PC-9 (cell line): ENCODE results near the gene RARB. TPM values are rescaled to one million over a fixed set of nuclear protein-coding genes. Genes with fewer than 3 reads are reported as not detected.

Source experiments
- BruUV-seq: library from RNA; stranded (reverse); fragments of 400-500 nt; replicated peaks from 2 replicates; lab custom pipeline; 2021; lab: Mats Ljungman, UMichigan
- CTCF ChIA-PET: fragments of 300-600 bp; sonication (Branson Sonifier 250); formaldehyde crosslinking; loops from one replicate; lab custom pipeline; 2022; ENCODE audit warnings: antibody characterized with exemption; lab: Charles Lee
- POLR2A ChIA-PET: fragments of 300-600 bp; sonication (Branson Sonifier 250); formaldehyde crosslinking; loops from one replicate; lab custom pipeline; 2022; ENCODE audit warnings: antibody characterized with exemption; ENCODE audit not compliant: unreplicated experiment; lab: Charles Lee
- DNase-seq, 2 experiments: peaks; one replicate each; pipeline versions ENCODE4 v3.0.0 to v3.0.0-alpha.2; 2015 to 2022; ENCODE audit warnings: mixed read lengths in 1 of 2
- H2AFZ ChIP-seq: fragments of 200-600 bp; sonication (generic); 2 replicates; pipeline ENCODE4 v1.8.1; 2017; ENCODE audit warnings: antibody characterized with exemption
- H3F3A ChIP-seq: fragments of 200-600 bp; sonication (generic); 2 replicates; pipeline ENCODE4 v1.8.1; 2017; ENCODE audit warnings: antibody characterized with exemption, mild to moderate bottlenecking, low read depth; ENCODE audit not compliant: insufficient read depth
- H3K27ac ChIP-seq: fragments of 200-600 bp; sonication (generic); 2 replicates; pipeline ENCODE4 v1.6.1; 2016; ENCODE audit warnings: mixed run types
- H3K27me3 ChIP-seq: fragments of 200-600 bp; sonication (generic); 2 replicates; pipeline ENCODE4 v1.6.1; 2016; ENCODE audit warnings: low read depth, mixed run types; ENCODE audit not compliant: insufficient read depth
- H3K36me3 ChIP-seq: fragments of 200-600 bp; sonication (generic); 2 replicates; pipeline ENCODE4 v1.6.1; 2016; ENCODE audit warnings: low read depth, mixed run types
- H3K4me1 ChIP-seq: fragments of 200-600 bp; sonication (generic); replicated peaks from 2 replicates; pipeline ENCODE4 v1.6.1; 2016; ENCODE audit warnings: mixed run types; ENCODE audit not compliant: insufficient read depth
- H3K4me2 ChIP-seq: fragments of 200-600 bp; sonication (generic); 2 replicates; pipeline ENCODE4 v1.6.1; 2017; ENCODE audit warnings: mixed run types
- H3K4me3 ChIP-seq: fragments of 200-600 bp; sonication (generic); 2 replicates; pipeline ENCODE4 v1.6.1; 2016; ENCODE audit warnings: mixed run types
- H3K79me2 ChIP-seq: fragments of 200-600 bp; sonication (generic); 2 replicates; pipeline ENCODE4 v1.6.1; 2017; ENCODE audit warnings: low read depth, mixed run types
- H3K9me2 ChIP-seq: fragments of 200-600 bp; sonication (generic); 2 replicates; pipeline ENCODE4 v1.8.1; 2017; ENCODE audit warnings: mild to moderate bottlenecking; ENCODE audit not compliant: insufficient read depth
- H3K9me3 ChIP-seq: fragments of 200-600 bp; sonication (generic); 2 replicates; pipeline ENCODE4 v1.8.1; 2016; ENCODE audit warnings: low read depth; ENCODE audit not compliant: insufficient read depth
- H4K20me1 ChIP-seq: fragments of 200-600 bp; sonication (generic); 2 replicates; pipeline ENCODE4 v1.8.1; 2017; ENCODE audit not compliant: insufficient read depth
- CTCF ChIP-seq: fragments of 200-600 bp; sonication (generic); conservative IDR thresholded peaks from 2 replicates; pipeline ENCODE4 v1.6.1; 2017; ENCODE audit warnings: mixed run types, antibody characterized with exemption, mild to moderate bottlenecking, moderate library complexity
- EZH2 ChIP-seq: fragments of 200-600 bp; sonication (generic); IDR thresholded peaks from 2 replicates; pipeline ENCODE4 v1.8.0; 2017; ENCODE audit warnings: antibody characterized with exemption, low read depth
- intact Hi-C: fragments of 100-400 bp; cut with micrococcal nuclease; formaldehyde crosslinking; loops from one replicate; pipeline ENCODE4 v1.10.0; 2022; ENCODE audit not compliant: unreplicated experiment
- total RNA-seq: library from RNA; stranded (reverse); gene quantifications from 2 replicates; pipeline ENCODE4 v1.2.3, GENCODE V29; 2021

Gene RARB
- total RNA-seq, 1 experiment from 2014 or later, result 1.0 TPM

- no peak overlapping the region for H3K4me2 ChIP-seq
- no peak overlapping the region for H3K4me3 ChIP-seq
- H3K27me3 ChIP-seq, result no peaks in the 10 kb centered on the region
- no peak overlapping the region for H2AFZ ChIP-seq
- TF ChIP-seq CTCF, result no peak
- no peak for TF ChIP-seq EZH2
- ChIA-PET POLR2A (no interaction called here), CTCF (no interaction called here)
- no TSS peak for BruUV-seq
- H3F3A ChIP-seq, result no peaks in the 10 kb centered on the region
- no peaks in the 10 kb centered on the region for H3K4me1 ChIP-seq
- peaks cover 4% of the 10 kb centered on the region; the same call in 1 of the 2 replicates for H3K9me2 ChIP-seq
- no peaks in the 10 kb centered on the region for H3K36me3 ChIP-seq
- H3K27ac ChIP-seq, result no peak overlapping the region
- no peaks in the 10 kb centered on the region for H4K20me1 ChIP-seq
- H3K79me2 ChIP-seq, result no peaks in the 10 kb centered on the region
- intact Hi-C loops, result no loop called here
- DNase-seq, result no peak
- no peaks in the 10 kb centered on the region for H3K9me3 ChIP-seq
These were observed 82.7 kb downstream of the RARB start for GRCh38 chr3:25510797-25511196.

- intact Hi-C loops, result no loop called here
- no peaks in the 10 kb centered on the region for H3F3A ChIP-seq
- no peak overlapping the region for H3K27ac ChIP-seq
- CTCF ChIA-PET, result no interaction called here
- H3K79me2 ChIP-seq, result no peaks in the 10 kb centered on the region
- H3K9me2 ChIP-seq, result peaks cover 4% of the 10 kb centered on the region; the same call in 1 of the 2 replicates
- H3K4me1 ChIP-seq, result no peaks in the 10 kb centered on the region
- no peaks in the 10 kb centered on the region for H4K20me1 ChIP-seq
- H3K27me3 ChIP-seq, result no peaks in the 10 kb centered on the region
- no peak overlapping the region for H2AFZ ChIP-seq
- H3K4me3 ChIP-seq, result no peak overlapping the region
- POLR2A ChIA-PET, result no interaction called here
- no peak for TF ChIP-seq CTCF
- TF ChIP-seq EZH2, result no peak
- no TSS peak for BruUV-seq
- H3K4me2 ChIP-seq, result no peak overlapping the region
- no peak for DNase-seq
- H3K36me3 ChIP-seq, result no peaks in the 10 kb centered on the region
- no peaks in the 10 kb centered on the region for H3K9me3 ChIP-seq
These were observed 84.1 kb downstream of the RARB start for GRCh38 chr3:25511972-25512721.

- POLR2A ChIA-PET, result no interaction called here
- Histone ChIP-seq H3K27me3 (no peaks in the 10 kb centered on the region), H2AFZ (no peak overlapping the region), H3K4me3 (no peak overlapping the region), H3K4me1 (no peaks in the 10 kb centered on the region), H3K27ac (no peak overlapping the region), H3K36me3 (no peaks in the 10 kb centered on the region), H3F3A (no peaks in the 10 kb centered on the region), H3K9me2 (peaks cover 4% of the 10 kb centered on the region; the same call in 1 of the 2 replicates), H4K20me1 (no peaks in the 10 kb centered on the region), H3K9me3 (no peaks in the 10 kb centered on the region), H3K79me2 (no peaks in the 10 kb centered on the region), H3K4me2 (no peak overlapping the region)
- CTCF ChIA-PET, result no interaction called here
- DNase-seq, result no peak
- BruUV-seq, result no TSS peak
- TF ChIP-seq EZH2, result no peak
- no peak for TF ChIP-seq CTCF
- intact Hi-C loops, result no loop called here
These were observed 85.7 kb downstream of the RARB start for GRCh38 chr3:25513642-25514266.
